Natural killer cell (primary cell): ENCODE measurements around the gene DDAH1. TPM values are rescaled to one million over a fixed set of nuclear protein-coding genes. Genes with fewer than 3 reads are reported as not detected.

ENCODE experiments used
- ATAC-seq, 3 donors: fragments of 150-1000 bp in 2 of 3; fragments of 200-7000 bp in 1 of 3; cut with Tn5 transposase; 1 replicate in 1 of 3; 2 replicates in 2 of 3; pipeline ENCODE4 v1.10.0; 2021; ENCODE audit warnings: mild to moderate bottlenecking in 2 of 3, moderate library complexity in 2 of 3
- DNase-seq, 2 donors: peaks; one replicate each; pipeline versions ENCODE4 v3.0.0 to v3.0.0-alpha.2; 2013 to 2021; ENCODE audit warnings: mixed read lengths in 1 of 2
- H3K27ac ChIP-seq: one replicate; pipeline ENCODE4 v1.5.1; 2013; ENCODE audit warnings: mild to moderate bottlenecking, low read length
- H3K27me3 ChIP-seq: one replicate; pipeline ENCODE4 v1.6.1; 2013; ENCODE audit warnings: low read length; ENCODE audit not compliant: control insufficient read depth, insufficient read depth
- H3K36me3 ChIP-seq: one replicate; pipeline ENCODE4 v1.6.1; 2013; ENCODE audit warnings: low read length; ENCODE audit not compliant: control insufficient read depth, insufficient read depth
- H3K4me1 ChIP-seq: one replicate; pipeline ENCODE4 v1.6.1; 2013; ENCODE audit warnings: low read length; ENCODE audit not compliant: control insufficient read depth, insufficient read depth
- H3K4me3 ChIP-seq: one replicate; pipeline ENCODE4 v1.5.1; 2013; ENCODE audit warnings: low read length
- H3K9me3 ChIP-seq: one replicate; pipeline ENCODE4 v1.6.1; 2013; ENCODE audit warnings: low read length; ENCODE audit not compliant: control insufficient read depth, insufficient read depth
- H3K27ac Mint-ChIP-seq, 2 donors: one replicate each; pipeline ENCODE4 v1.8.0; 2022; ENCODE audit warnings: mild to moderate bottlenecking in 2 of 2, mixed read lengths in 2 of 2, moderate library complexity in 1 of 2
- H3K27me3 Mint-ChIP-seq, 2 donors: one replicate each; pipeline ENCODE4 v1.8.0; 2022; ENCODE audit warnings: low read depth in 2 of 2, mixed read lengths in 2 of 2
- H3K36me3 Mint-ChIP-seq: one replicate; pipeline ENCODE4 v1.8.0; 2022; ENCODE audit warnings: mixed read lengths
- H3K4me1 Mint-ChIP-seq, 2 donors: one replicate each; pipeline ENCODE4 v1.8.0; 2022; ENCODE audit warnings: mixed read lengths in 2 of 2
- H3K4me3 Mint-ChIP-seq: one replicate; pipeline ENCODE4 v1.8.0; 2022; ENCODE audit warnings: mild to moderate bottlenecking, moderate library complexity, mixed read lengths
- H3K9me3 Mint-ChIP-seq, 2 donors: one replicate each; pipeline ENCODE4 v1.8.0; 2022; ENCODE audit warnings: mixed read lengths in 2 of 2
- WGBS: methylation state at CpG from one replicate; pipeline ENCODE4 v1.1.7; 2013; ENCODE audit warnings: missing lambda C conversion rate; ENCODE audit not compliant: insufficient coverage; 5-methylcytosine and 5-hydroxymethylcytosine counted together
- intact Hi-C: fragments of 100-400 bp; cut with micrococcal nuclease; formaldehyde crosslinking; loops from one replicate; pipeline ENCODE4 v1.14.2; 2022
- total RNA-seq, 4 donors: library from RNA; stranded (reverse); fragments of 120-200 nt in 1 of 4; gene quantifications; one replicate each; pipeline versions ENCODE4 v1.2.3 to v1.2.4, GENCODE V29; 2013 to 2022
- TF ChIP-seq, protein P1 (sequence below): fragments of 200-600 bp; IDR thresholded peaks from one replicate; pipeline ENCODE4 v1.8.0; 2022; ENCODE audit warnings: antibody characterized with exemption

Gene DDAH1
- total RNA-seq, 3 donors from 2014 or later (not counting 1 experiment from before 2014, with no cell fraction given): 0.07 to 0.20 TPM; not detected in 1

DNA sequence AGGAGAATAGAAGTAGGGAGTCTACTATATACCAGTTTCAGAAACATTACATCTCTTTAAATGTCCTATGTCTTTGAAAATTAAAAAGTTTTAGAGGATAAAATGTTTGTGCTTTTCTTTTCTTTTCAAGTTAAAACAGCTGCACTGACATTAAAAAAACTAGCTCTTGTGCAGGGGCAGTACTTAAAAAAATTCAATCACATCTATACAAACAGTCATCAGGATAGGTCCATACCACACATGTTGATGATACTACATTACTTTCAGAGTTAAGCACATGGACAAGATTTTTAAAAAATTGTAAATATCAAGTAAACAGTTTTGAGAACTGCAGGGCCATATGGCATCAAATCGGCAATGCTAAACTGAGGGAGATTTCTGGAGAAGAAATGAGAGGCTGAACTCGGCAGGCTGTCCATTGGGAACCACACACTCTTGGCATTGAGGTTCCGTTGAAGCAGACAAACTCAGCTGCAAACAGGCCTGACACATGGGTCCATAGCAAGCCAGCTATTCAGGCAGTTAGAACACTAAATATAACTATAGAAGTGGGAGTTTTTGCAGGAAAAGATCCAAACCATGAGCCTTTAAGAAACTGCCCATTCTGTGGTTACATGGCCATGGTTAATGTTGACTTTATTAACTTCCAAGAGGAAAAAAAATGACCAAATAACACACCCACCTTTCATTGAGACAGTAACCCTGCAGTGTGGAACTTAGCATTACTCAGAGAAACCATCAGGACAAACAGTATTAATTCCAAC, 104.0 kb downstream of the DDAH1 start:
- Histone ChIP-seq H3K27me3 (peaks cover 2% of the 10 kb centered on the region), H3K4me3 (no peak overlapping the region), H3K27ac (no peak overlapping the region), H3K4me1 (no peaks in the 10 kb centered on the region), H3K36me3 (no peaks in the 10 kb centered on the region), H3K9me3 (no peaks in the 10 kb centered on the region)
- no peak overlapping the region for H3K27ac Mint-ChIP-seq
- no peaks in the 10 kb centered on the region for H3K4me1 Mint-ChIP-seq
- intact Hi-C loops: no loop called here
- DNase-seq (no peak), ATAC-seq (no peak)
- H3K9me3 Mint-ChIP-seq: no peaks in the 10 kb centered on the region
- 95% methylated on average over 2 of the region's 3 CpGs for WGBS
- H3K36me3 Mint-ChIP-seq: no peaks in the 10 kb centered on the region
- H3K4me3 Mint-ChIP-seq: no peak overlapping the region
- TF ChIP-seq, protein P1, sequence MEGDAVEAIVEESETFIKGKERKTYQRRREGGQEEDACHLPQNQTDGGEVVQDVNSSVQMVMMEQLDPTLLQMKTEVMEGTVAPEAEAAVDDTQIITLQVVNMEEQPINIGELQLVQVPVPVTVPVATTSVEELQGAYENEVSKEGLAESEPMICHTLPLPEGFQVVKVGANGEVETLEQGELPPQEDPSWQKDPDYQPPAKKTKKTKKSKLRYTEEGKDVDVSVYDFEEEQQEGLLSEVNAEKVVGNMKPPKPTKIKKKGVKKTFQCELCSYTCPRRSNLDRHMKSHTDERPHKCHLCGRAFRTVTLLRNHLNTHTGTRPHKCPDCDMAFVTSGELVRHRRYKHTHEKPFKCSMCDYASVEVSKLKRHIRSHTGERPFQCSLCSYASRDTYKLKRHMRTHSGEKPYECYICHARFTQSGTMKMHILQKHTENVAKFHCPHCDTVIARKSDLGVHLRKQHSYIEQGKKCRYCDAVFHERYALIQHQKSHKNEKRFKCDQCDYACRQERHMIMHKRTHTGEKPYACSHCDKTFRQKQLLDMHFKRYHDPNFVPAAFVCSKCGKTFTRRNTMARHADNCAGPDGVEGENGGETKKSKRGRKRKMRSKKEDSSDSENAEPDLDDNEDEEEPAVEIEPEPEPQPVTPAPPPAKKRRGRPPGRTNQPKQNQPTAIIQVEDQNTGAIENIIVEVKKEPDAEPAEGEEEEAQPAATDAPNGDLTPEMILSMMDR: no peak
- peaks cover 0 to 5% of the 10 kb centered on the region in 2 donors for H3K27me3 Mint-ChIP-seq

GRCh38 chr1:85359874-85360721, 104.9 kb downstream of the DDAH1 start:
- H3K4me1 ChIP-seq: no peaks in the 10 kb centered on the region
- Mint-ChIP-seq H3K4me3 (no peak overlapping the region), H3K27me3 (no peaks in the 10 kb centered on the region), H3K4me1 (no peaks in the 10 kb centered on the region), H3K27ac (no peak overlapping the region), H3K36me3 (no peaks in the 10 kb centered on the region), H3K9me3 (no peaks in the 10 kb centered on the region)
- ATAC-seq (no peak), DNase-seq (no peak)
- H3K36me3 ChIP-seq: no peaks in the 10 kb centered on the region
- TF ChIP-seq, protein P1: no peak
- no peaks in the 10 kb centered on the region for H3K9me3 ChIP-seq
- WGBS: 71% methylated on average over 1 of the region's 1 CpG
- intact Hi-C loops: no loop called here
- no peaks in the 10 kb centered on the region for H3K27me3 ChIP-seq
- no peak overlapping the region for H3K27ac ChIP-seq
- H3K4me3 ChIP-seq: no peak overlapping the region

GRCh38 chr1:85358702-85359438, 106.1 kb downstream of the DDAH1 start:
- no peaks in the 10 kb centered on the region for H3K4me1 ChIP-seq
- no peak overlapping the region for H3K27ac Mint-ChIP-seq
- H3K36me3 Mint-ChIP-seq: no peaks in the 10 kb centered on the region
- no peaks in the 10 kb centered on the region for H3K4me1 Mint-ChIP-seq
- no peaks in the 10 kb centered on the region for H3K27me3 ChIP-seq
- H3K9me3 Mint-ChIP-seq: no peaks in the 10 kb centered on the region
- ATAC-seq (no peak), DNase-seq (no peak)
- peaks cover 4% of the 10 kb centered on the region in 2 donors for H3K27me3 Mint-ChIP-seq
- TF ChIP-seq, protein P1: no peak
- H3K4me3 Mint-ChIP-seq: no peak overlapping the region
- 92% methylated on average over 3 of the region's 5 CpGs for WGBS
- H3K27ac ChIP-seq: no peak overlapping the region
- intact Hi-C loops: no loop called here
- no peak overlapping the region for H3K4me3 ChIP-seq
- no peaks in the 10 kb centered on the region for H3K36me3 ChIP-seq
- H3K9me3 ChIP-seq: no peaks in the 10 kb centered on the region
